Measurements from ENCODE around the gene CRABP1.
"Not testable (repeated sequence)": the region's sequence is repeated elsewhere in the genome, so short reads cannot be mapped to it uniquely, and the experiment has no call there.

Gene CRABP1

GRCh38 chr15:78380143-78380542 lies 40.0 kb downstream of the CRABP1 start:
- not testable (repeated sequence) for DNase-seq

GRCh38 chr15:78382114-78382880 lies 42.1 kb downstream of the CRABP1 start:
- no peak for DNase-seq

- DNase-seq, result no peak
These were observed 44.5 kb downstream of the CRABP1 start for GRCh38 chr15:78384651-78385050.

- DNase-seq, result peak; percentile 43
These were observed 47.3 kb downstream of the CRABP1 start for GRCh38 chr15:78387246-78388037.

GRCh38 chr15:78388865-78389264 lies 48.7 kb downstream of the CRABP1 start:
- no peak for DNase-seq

- peak; percentile 83 for DNase-seq
These were observed 49.2 kb downstream of the CRABP1 start for GRCh38 chr15:78389322-78389721.

GRCh38 chr15:78389738-78390137 lies 49.6 kb downstream of the CRABP1 start:
- no peak for DNase-seq

GRCh38 chr15:78390242-78390641 lies 50.1 kb downstream of the CRABP1 start:
- DNase-seq, result no peak

GRCh38 chr15:78390826-78391225 lies 50.7 kb downstream of the CRABP1 start:
- DNase-seq, result no peak

GRCh38 chr15:78391781-78392180 lies 51.6 kb downstream of the CRABP1 start:
- DNase-seq, result no peak

- DNase-seq, result no peak
These were observed 52.3 kb downstream of the CRABP1 start for GRCh38 chr15:78392430-78392829.

GRCh38 chr15:78393137-78393536 lies 53.0 kb downstream of the CRABP1 start:
- DNase-seq, result no peak

GRCh38 chr15:78394026-78394425 lies 53.9 kb downstream of the CRABP1 start:
- DNase-seq, result no peak

GRCh38 chr15:78394981-78395616 lies 54.9 kb downstream of the CRABP1 start:
- peak; percentile 84 for DNase-seq

GRCh38 chr15:78396186-78396814 lies 56.1 kb downstream of the CRABP1 start:
- DNase-seq, result no peak

- no peak for DNase-seq
These were observed 56.8 kb downstream of the CRABP1 start for GRCh38 chr15:78396976-78397375.

- no peak for DNase-seq
These were observed 57.2 kb downstream of the CRABP1 start for GRCh38 chr15:78397382-78397781.
